Measurements from ENCODE around the gene TAF1C. TPM values are rescaled to one million over a fixed set of nuclear protein-coding genes. Genes with fewer than 3 reads are reported as not detected.

TAF1C gene
- total RNA-seq, 2 donors from 2014 or later: 92.0 to 99.8 TPM

DNA sequence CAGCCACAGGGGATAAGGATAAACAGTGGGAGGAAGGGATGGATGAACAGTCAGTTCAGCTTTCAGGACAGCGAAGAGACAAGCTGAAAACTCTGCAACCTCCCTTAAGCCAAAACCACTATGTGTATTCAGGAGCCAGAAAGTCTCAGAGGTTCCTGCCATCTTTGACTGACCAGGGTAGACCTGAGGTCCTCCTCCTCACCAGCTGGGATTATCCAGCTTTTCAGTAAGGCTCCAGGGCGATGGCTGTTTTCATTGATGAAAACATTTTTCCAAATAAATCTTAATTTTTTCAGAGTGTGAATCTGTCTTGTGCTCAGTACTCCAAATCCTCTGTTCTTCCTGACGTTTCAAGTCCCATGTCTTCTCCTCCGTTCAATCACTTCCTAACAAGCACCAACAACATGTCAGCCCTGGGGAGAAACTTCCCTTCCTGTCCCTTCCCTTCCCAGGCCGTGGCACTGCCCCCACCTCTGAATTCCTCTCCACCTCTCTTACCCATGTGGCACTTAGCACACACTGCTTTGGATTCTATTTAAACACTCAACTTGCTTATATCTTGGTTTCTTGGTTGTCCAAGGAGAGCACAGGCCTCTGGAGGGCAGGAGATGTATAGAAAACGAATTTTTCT is 47.1 kb downstream of the TAF1C start:
- Histone ChIP-seq H3K36me3 (ENCODE audit: control insufficient read depth, insufficient read depth, low read length) (peaks cover 3% of the 10 kb centered on the region), H3K4me3 (ENCODE audit: low read length) (no peak overlapping the region), H3K9me3 (ENCODE audit: control insufficient read depth, low read length) (peaks cover 12% of the 10 kb centered on the region), H3K9ac (ENCODE audit: extremely low read depth, low read length, poor library complexity, severe bottlenecking) (no peak overlapping the region), H3K27me3 (ENCODE audit: control insufficient read depth, insufficient read depth, low read length, poor library complexity, severe bottlenecking) (no peaks in the 10 kb centered on the region), H3K27ac (ENCODE audit: low read depth, low read length) (no peak overlapping the region), H3K4me1 (ENCODE audit: control insufficient read depth, insufficient read depth, low read length) (peaks cover 12% of the 10 kb centered on the region)
- Mint-ChIP-seq H3K27ac (peak overlapping the region; percentile 64), H3K4me3 (no peak overlapping the region), H3K36me3 (ENCODE audit: low read depth) (peaks cover 13% of the 10 kb centered on the region), H3K4me1 (peaks cover 36% of the 10 kb centered on the region), H3K27me3 (ENCODE audit: insufficient read depth) (no peaks in the 10 kb centered on the region), H3K9me3 (peaks cover 2% of the 10 kb centered on the region)
- TF ChIP-seq, protein P1, sequence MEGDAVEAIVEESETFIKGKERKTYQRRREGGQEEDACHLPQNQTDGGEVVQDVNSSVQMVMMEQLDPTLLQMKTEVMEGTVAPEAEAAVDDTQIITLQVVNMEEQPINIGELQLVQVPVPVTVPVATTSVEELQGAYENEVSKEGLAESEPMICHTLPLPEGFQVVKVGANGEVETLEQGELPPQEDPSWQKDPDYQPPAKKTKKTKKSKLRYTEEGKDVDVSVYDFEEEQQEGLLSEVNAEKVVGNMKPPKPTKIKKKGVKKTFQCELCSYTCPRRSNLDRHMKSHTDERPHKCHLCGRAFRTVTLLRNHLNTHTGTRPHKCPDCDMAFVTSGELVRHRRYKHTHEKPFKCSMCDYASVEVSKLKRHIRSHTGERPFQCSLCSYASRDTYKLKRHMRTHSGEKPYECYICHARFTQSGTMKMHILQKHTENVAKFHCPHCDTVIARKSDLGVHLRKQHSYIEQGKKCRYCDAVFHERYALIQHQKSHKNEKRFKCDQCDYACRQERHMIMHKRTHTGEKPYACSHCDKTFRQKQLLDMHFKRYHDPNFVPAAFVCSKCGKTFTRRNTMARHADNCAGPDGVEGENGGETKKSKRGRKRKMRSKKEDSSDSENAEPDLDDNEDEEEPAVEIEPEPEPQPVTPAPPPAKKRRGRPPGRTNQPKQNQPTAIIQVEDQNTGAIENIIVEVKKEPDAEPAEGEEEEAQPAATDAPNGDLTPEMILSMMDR (conservative IDR thresholded peaks at IDR 0.05): no peak
- no peak for DNase-seq
- whole genome bisulfite sequencing, 2 experiments (ENCODE audit: insufficient coverage in 1 of 2, insufficient read length in 1 of 2): 91 to 94% methylated on average over 4 to 6 of the region's 6 CpGs

DNA sequence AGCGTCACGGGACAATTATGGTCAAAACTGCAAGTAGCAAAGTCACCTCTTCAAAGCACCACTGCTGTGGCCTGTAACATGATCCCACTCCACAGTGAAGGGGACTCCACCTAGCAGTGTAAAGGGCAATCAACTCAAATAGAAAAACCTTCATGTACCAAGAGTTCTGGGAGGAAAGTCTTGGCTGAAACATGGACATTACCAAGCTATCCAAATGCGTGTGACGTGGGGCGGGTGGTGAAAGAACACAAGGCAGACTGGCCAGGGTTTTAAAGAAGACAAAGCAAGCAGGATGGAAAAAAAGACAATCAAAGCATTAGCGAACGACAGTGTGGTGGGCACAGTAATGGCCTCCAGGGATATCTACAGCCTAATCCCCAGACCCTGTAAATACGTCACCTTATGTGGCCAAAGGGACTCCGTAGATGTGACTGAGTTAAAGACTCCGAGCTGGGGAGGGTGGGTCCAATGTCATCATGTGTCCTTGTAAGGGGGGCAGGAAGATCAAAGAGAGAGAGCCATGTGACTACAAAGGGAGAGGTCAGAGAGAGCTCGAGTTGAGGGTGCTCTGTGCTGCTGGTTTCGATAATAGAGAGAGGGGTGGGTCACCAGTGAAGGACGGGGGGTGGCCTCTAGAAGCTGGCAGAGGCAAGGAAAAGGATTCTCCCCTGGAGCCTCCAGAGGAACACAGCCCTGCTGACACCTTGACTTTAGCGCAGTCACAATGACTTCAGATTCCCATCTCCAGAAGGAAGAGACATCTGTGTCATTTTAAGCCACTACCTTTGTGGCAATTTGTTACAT is 47.8 kb downstream of the TAF1C start:
- H3K27me3 ChIP-seq (ENCODE audit: control insufficient read depth, insufficient read depth, low read length, poor library complexity, severe bottlenecking): no peaks in the 10 kb centered on the region
- DNase-seq: no peak
- peaks cover 12% of the 10 kb centered on the region for H3K4me1 ChIP-seq (ENCODE audit: control insufficient read depth, insufficient read depth, low read length)
- no peaks in the 10 kb centered on the region for H3K27me3 Mint-ChIP-seq (ENCODE audit: insufficient read depth)
- H3K9ac ChIP-seq (ENCODE audit: extremely low read depth, low read length, poor library complexity, severe bottlenecking): no peak overlapping the region
- peaks cover 36% of the 10 kb centered on the region for H3K4me1 Mint-ChIP-seq
- TF ChIP-seq, protein P1 (conservative IDR thresholded peaks at IDR 0.05): no peak
- H3K27ac Mint-ChIP-seq: peak overlapping the region; percentile 29
- peaks cover 2% of the 10 kb centered on the region for H3K9me3 Mint-ChIP-seq
- no peak overlapping the region for H3K4me3 Mint-ChIP-seq
- H3K36me3 Mint-ChIP-seq (ENCODE audit: low read depth): peaks cover 15% of the 10 kb centered on the region
- H3K9me3 ChIP-seq (ENCODE audit: control insufficient read depth, low read length): peaks cover 12% of the 10 kb centered on the region
- no peak overlapping the region for H3K4me3 ChIP-seq (ENCODE audit: low read length)
- H3K36me3 ChIP-seq (ENCODE audit: control insufficient read depth, insufficient read depth, low read length): peaks cover 6% of the 10 kb centered on the region
- H3K27ac ChIP-seq (ENCODE audit: low read depth, low read length): peak overlapping the region; percentile 77
- WGBS, 2 experiments (ENCODE audit: insufficient coverage in 1 of 2, insufficient read length in 1 of 2): 65 to 75% methylated on average over 8 to 14 of the region's 14 CpGs

DNA sequence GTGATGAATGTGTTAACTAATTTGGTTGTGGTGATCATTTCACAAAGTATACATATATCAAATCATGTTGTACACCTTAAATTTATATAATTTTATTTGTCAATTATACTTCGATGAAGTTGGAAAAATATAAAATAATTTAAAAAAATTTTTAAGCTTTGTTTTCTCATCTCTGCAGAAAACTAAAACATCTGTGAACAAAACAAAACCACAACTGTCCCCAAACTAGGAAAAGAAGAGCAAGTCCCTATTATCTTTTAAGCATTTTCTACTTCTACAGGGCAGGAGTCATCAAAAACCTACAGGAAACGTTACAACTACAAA is 48.4 kb downstream of the TAF1C start:
- 44 to 86% methylated on average over 1 of the region's 2 CpGs for WGBS, 2 experiments (ENCODE audit: insufficient coverage in 1 of 2, insufficient read length in 1 of 2)
- H3K9me3 ChIP-seq (ENCODE audit: control insufficient read depth, low read length): peaks cover 12% of the 10 kb centered on the region
- Mint-ChIP-seq H3K27ac (peak overlapping the region; percentile 29), H3K9me3 (peaks cover 2% of the 10 kb centered on the region), H3K36me3 (ENCODE audit: low read depth) (peaks cover 18% of the 10 kb centered on the region), H3K4me3 (no peak overlapping the region), H3K27me3 (ENCODE audit: insufficient read depth) (no peaks in the 10 kb centered on the region), H3K4me1 (peaks cover 36% of the 10 kb centered on the region)
- DNase-seq: no peak
- H3K4me1 ChIP-seq (ENCODE audit: control insufficient read depth, insufficient read depth, low read length): peaks cover 12% of the 10 kb centered on the region
- H3K27ac ChIP-seq (ENCODE audit: low read depth, low read length): peak overlapping the region; percentile 77
- H3K36me3 ChIP-seq (ENCODE audit: control insufficient read depth, insufficient read depth, low read length): peaks cover 9% of the 10 kb centered on the region
- TF ChIP-seq, protein P1 (conservative IDR thresholded peaks at IDR 0.05): no peak
- H3K9ac ChIP-seq (ENCODE audit: extremely low read depth, low read length, poor library complexity, severe bottlenecking): no peak overlapping the region
- no peak overlapping the region for H3K4me3 ChIP-seq (ENCODE audit: low read length)
- no peaks in the 10 kb centered on the region for H3K27me3 ChIP-seq (ENCODE audit: control insufficient read depth, insufficient read depth, low read length, poor library complexity, severe bottlenecking)
